ENCODE results near the gene NKD1.

Gene NKD1

GRCh38 chr16:50538411-50539052 is 9.7 kb upstream of the NKD1 start:
- DNase-seq (ENCODE audit: low read depth in 2 of 2) = no peak

- DNase-seq (ENCODE audit: low read depth in 2 of 2) = no peak
Measured at GRCh38 chr16:50539053-50539695, 9.0 kb upstream of the NKD1 start.

DNA sequence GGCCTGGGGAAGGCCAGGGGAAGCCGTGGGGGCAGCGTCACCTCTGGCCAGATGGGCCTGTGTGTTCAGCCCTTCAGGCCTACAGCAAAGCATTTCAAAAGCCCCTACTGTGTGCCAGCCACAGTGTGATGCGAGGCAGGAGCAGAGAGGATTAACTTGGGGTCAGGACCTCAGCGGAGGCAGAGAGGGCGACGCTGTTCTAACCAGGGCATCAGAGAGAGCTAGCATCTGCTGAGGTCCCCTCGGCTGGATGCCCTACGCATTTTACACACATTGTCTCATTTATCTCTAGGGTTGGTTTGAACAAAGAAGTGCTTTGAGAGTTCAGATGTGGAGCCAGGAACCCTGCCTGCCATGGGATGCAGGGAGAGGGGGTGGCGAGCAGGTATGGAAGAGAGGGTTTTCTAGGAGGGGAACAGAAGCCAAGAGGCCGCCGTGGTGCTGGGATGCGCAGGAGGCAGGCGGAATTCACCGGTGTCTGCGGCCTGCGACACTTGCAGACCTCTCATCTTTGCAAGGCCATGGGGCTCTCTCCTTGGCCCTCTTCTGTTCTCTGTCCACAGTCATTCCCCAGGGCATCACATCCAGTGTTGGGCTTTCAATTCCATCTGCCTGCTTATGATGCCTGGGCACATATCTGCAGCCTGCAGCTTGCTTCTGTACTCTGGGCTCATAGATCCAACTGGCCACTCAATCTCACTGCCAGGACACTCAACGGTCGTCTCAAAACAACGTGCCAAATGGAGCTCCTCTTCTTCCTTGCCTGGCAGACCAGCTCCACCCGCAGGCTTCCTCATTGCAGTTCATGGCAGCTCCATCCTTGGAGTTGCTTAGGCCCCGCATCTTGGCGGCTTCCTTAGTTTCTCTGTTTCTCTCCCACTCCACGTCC is 8.1 kb upstream of the NKD1 start:
- no peak for DNase-seq (ENCODE audit: low read depth in 2 of 2)

DNA sequence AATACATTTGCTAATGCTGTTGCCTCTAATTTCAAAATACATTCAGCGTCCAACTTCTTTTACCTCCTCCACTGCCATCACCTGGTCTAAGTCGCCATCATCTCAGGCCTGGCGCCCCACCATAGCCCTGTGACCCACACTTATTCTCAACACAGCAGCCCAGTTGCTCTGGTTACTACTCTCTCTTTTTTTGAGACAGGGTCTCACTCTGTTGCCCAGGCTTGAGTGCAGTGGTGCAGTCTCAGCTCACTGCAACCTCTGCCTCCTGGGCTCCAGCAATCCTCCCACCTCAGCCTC is 7.5 kb upstream of the NKD1 start:
- DNase-seq (ENCODE audit: low read depth in 2 of 2) = no peak

DNA sequence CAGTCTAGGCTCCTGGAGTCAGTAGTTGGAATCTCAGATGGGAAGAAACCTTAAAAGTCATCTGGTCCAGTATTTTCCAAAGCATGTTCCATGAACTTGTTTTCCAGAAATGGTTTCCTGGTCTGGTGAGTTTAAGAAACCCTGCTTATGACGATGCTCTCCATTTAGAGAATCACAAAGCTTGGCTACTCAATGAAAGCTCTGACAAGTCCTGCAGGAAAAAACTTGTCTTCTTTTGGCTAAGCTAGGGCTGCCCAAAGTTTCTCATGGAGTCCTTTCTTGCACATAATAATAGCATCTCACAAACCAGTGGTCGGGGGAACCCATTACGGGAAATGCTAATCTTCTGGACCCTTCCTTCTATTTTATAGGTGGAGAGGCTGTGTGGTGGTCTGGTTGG is 5.5 kb upstream of the NKD1 start:
- no peak for DNase-seq (ENCODE audit: low read depth in 2 of 2)

DNA sequence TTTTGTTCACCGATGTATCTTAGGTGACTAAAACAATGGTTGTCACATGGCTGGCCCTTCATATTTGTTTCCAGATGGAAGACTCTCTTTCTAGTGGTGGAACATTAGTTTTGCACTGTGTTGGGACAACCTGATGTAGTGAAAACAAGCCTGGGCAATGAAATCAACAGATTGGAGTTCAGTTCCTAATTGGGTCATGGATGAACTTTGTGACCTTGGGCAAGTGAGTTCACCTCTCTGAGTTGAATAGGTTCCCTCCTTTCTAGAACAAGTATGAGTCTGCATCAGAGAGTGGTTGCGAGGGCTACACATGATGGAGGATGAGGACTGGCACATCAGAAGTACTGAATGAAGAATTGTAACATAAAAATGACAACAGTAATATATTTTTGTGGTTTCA is 2.1 kb upstream of the NKD1 start:
- no peak for DNase-seq (ENCODE audit: low read depth in 2 of 2)

DNA sequence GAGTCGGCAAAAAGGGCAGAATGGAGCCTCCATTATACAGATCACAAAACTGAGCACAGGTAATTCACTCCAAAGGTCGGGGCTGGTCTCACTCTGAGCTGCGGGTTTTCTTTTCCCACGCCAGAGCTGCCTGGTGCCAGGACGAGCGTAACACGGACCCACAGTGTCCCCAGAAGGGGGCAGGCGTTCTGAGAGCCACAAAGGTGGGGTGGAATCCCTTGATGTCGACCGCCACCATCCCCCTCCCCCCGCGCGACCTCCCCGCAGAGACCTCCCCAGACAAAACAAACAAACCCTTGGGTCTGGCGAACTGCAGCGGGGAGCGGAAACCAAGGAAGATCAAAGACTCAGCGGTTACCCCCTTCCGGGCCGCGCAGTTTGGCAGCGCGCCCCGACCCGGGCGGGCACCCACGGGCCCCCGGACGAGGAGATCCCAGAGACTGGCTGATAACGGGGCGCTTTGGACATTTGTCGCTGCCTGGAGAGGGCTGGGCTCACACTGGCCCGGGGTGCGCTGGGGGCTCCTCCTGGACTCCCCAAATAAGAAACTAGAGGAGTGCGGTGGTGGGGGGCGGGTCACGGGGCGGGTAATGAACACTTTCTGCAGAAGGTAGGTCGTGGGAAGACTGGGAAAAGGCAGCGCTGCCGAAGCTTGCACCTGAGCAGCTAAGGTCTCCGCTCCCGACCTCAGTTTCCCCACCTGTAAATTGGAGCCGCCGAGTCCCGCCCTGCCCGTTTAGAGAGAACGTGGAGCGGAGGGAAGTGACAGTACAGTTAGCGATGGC is 664 bp upstream of the NKD1 start:
- no peak for DNase-seq (ENCODE audit: low read depth in 2 of 2)

GRCh38 chr16:50548909-50549560 is 839 bp downstream of the NKD1 start:
- DNase-seq (ENCODE audit: low read depth in 2 of 2) = no peak

GRCh38 chr16:50549561-50549915 is 1.3 kb downstream of the NKD1 start:
- DNase-seq (ENCODE audit: low read depth in 2 of 2) = no peak

GRCh38 chr16:50550035-50550434 is 1.8 kb downstream of the NKD1 start:
- DNase-seq (ENCODE audit: low read depth in 2 of 2) = no peak

DNA sequence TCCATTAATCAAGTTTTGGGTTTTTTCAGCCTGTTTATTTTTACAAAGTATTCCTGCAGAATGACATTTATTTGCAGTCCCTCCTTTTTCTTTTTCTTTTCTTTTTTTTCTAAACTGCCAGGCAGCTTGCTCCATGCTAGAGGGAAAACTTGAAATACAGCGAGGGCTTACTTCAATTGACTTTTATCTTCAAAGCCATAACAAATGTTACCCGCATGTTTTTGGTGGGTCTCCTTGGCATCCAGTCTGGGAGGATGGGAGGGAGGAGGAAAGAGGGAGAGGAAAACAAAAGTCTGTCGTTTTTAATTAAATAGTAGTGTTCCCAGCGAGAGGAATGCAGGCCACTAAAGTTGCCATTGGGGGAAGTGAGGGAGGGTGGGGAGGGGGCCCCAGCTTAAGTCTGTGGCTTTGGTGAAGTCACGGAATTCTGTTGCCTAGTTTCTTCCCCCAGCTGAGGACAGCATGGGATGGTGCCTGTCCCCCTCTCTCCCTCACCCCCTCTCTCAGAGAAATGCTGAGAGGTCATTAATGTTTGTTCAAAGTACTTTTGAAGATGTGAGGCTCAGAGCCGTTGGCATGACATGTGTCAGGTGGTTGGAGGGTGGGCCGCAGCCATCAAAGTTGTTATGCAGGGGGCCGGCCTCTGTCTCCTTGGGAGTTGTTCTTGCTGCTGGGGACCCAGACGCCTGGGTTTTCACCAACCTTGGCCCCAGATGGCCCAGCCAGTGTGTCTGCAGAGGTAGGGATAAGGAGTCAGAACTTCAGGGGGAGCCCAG is 2.9 kb downstream of the NKD1 start:
- DNase-seq (ENCODE audit: low read depth in 2 of 2) = no peak

DNA sequence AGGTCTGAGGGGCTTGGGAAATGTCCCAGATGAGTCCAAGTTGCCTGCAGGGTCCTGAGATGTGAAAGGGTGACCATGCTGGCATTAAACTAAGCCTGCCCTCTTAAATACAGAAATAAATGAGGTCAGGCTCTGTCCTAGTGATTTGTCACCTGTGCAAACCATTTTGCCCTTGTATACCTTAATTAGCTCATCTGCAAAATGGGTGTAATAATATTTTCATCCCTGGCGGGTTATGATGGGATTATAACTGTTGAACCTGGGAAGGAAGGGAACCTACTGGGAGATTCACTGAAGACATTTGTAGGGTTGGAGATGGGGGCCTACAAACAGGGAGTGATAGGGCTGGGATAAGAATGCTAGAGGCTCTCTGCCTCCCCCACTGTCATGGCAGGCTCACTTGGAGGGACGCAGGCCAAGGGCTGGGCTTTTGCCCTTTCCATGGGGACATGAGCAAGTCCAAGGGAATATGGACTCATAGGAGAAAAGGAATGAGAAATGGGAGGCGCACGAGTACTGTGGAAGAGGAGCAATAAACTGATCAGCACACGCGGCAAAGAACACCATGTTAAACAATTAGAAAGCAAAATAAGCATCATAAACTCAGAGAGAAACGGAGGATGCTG is 4.4 kb downstream of the NKD1 start:
- no peak for DNase-seq (ENCODE audit: low read depth in 2 of 2)

DNA sequence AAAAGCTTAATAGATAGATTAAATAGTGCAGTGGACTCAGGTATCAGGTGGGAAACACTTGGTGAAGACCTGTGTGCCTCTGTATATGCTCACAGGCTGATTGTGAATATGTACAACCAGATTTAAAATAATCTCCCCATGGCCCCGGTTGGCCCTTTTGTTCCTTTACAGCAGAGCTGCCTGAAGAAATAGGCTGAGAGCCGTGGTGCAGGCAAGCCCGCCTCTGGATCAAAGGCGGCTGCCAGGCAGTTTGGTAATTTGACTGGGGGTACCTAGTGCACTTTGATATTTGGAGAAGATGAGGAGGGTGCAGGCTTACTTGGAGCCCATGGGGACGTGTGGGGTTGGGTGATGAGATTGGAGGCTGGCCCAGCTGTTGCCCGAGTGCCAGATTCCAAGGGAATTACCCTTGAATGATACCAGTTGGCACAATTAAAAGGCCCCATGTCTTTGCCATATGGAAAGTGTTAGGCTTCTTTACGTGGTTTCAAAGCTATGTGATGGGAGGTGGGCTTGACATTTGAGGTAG is 5.0 kb downstream of the NKD1 start:
- DNase-seq (ENCODE audit: low read depth in 2 of 2) = no peak

- no peak for DNase-seq (ENCODE audit: low read depth in 2 of 2)
Measured at GRCh38 chr16:50553731-50554360, 5.7 kb downstream of the NKD1 start.

GRCh38 chr16:50555269-50555875 is 7.2 kb downstream of the NKD1 start:
- DNase-seq (ENCODE audit: low read depth in 2 of 2) = no peak

DNA sequence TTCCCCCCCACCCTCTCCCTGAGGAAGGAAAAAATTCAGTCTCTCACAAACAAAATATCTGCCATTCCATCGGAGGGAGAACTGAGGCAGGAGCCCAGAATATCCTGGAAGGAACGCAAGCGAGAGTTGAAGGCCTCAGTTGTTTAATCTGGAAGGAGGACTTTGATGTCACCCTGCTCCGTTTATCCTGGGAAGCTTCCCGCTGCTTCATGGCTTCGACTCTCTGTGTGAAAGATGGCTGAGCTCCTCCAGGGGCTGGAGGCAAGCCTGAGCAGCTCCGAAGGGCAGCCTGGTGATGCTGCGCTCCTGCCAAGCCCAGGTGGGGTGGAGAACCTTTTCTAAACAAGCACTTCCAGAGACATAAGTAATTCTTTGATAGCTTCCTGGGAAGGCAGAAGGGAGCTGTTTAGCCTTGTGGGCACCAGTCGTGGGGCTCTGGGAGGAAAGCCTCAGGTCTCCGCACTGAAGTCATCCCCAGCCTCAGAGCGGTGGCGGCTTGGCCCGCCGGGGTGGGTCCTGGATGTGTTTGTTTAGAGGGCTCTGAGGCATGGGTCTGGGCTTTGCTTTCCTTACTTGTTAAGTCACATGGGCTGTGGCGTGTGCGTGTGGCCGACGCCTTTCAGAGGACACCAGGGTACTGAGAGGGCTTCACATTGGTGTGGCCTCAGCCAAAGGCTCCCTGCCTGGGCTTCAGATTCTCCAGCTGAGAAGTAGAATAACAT is 7.9 kb downstream of the NKD1 start:
- no peak for DNase-seq (ENCODE audit: low read depth in 2 of 2)

- no peak for DNase-seq (ENCODE audit: low read depth in 2 of 2)
Measured at GRCh38 chr16:50557046-50557445, 8.8 kb downstream of the NKD1 start.

DNA sequence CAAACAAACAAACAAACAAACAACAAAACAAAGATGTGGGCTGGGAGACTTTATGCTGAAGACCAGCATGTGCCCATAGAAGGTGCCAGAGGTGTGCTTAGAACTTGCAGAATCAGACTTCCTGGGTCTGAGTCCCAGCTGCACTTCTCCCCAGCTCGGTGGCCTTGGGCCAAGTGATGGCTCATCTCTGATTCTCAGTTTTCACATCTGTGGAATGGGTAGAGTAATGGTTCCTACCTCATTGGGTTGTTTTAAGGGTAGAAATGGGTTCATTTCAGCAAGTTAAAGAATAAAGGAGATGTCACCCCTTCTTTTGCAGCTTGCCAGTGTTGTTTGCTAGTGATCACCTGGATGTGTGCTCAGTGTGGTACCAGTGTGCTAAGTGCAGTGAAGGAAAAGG is 10.7 kb downstream of the NKD1 start:
- DNase-seq (ENCODE audit: low read depth in 2 of 2) = no peak

DNA sequence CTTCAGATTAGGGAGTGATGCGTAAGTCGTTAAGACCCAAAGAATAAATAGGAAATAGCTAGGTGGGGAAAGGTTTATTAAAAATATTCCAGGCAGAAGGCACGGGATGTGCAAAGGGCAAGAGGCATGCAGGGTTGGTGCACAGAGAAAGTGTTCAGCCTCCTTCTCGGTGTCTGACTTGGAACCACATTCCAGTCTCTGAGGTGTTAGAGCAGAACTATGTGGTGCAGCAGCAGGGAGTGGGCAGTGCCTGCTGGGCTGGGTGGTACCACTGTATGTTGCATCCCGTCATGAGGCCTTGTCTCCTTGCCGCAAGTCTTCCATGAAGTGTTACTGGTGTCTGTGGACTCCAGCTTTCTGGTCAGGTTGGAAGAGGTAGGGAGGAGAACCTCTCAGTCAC is 11.1 kb downstream of the NKD1 start:
- DNase-seq (ENCODE audit: low read depth in 2 of 2) = no peak
